IMR-90 (cell line): Measurements from ENCODE around the gene PLSCR5. TPM values are rescaled to one million over a fixed set of nuclear protein-coding genes. Genes with fewer than 3 reads are reported as not detected.

Source experiments
- ATAC-seq: fragments of 200-7000 bp; cut with Tn5 transposase; 2 replicates; pipeline ENCODE4 v1.9.1; 2020; ENCODE audit warnings: low read depth, mild to moderate bottlenecking, moderate library complexity
- BruUV-seq: library from RNA; stranded (reverse); fragments of 400-500 nt; replicated peaks from 2 replicates; lab custom pipeline; 2021; lab: Mats Ljungman, UMichigan
- CTCF ChIA-PET: fragments of 300-600 bp; formaldehyde crosslinking; extraction: SDS; loops from one replicate; lab custom pipeline; 2021; ENCODE audit warnings: antibody characterized with exemption; lab: Yijun Ruan, JAX
- POLR2A ChIA-PET: fragments of 300-600 bp; sonication (Branson Sonifier 250); formaldehyde crosslinking; loops from one replicate; lab custom pipeline; 2022; ENCODE audit warnings: antibody characterized with exemption; ENCODE audit not compliant: unreplicated experiment; lab: Charles Lee
- DNase-seq: peaks from one replicate; pipeline ENCODE4 v3.0.0; 2013
- H2AFZ ChIP-seq: replicated peaks from 2 replicates; pipeline ENCODE3; 2013; ENCODE audit warnings: low read length, mild to moderate bottlenecking; ENCODE audit not compliant: poor library complexity
- H2AK5ac ChIP-seq: 2 replicates; pipeline ENCODE4 v1.6.1; 2013; ENCODE audit warnings: low read depth, low read length, inconsistent platforms
- H2AK9ac ChIP-seq: replicated peaks from 2 replicates; pipeline ENCODE3; 2013; ENCODE audit warnings: mild to moderate bottlenecking, low read depth, low read length, moderate library complexity; ENCODE audit not compliant: poor library complexity
- H2BK120ac ChIP-seq: 2 replicates; pipeline ENCODE4 v1.6.1; 2013; ENCODE audit warnings: low read depth, low read length, inconsistent platforms
- H2BK15ac ChIP-seq: 3 replicates; pipeline ENCODE4 v1.6.1; 2013; ENCODE audit warnings: low read depth, low read length, inconsistent platforms
- H2BK20ac ChIP-seq: 2 replicates; pipeline ENCODE4 v1.6.1; 2013; ENCODE audit warnings: low read depth, mild to moderate bottlenecking, inconsistent platforms, low read length, moderate library complexity
- H2BK5ac ChIP-seq: 2 replicates; pipeline ENCODE4 v1.6.1; 2013; ENCODE audit warnings: mild to moderate bottlenecking, low read depth, low read length, inconsistent platforms; ENCODE audit not compliant: poor library complexity, severe bottlenecking
- H3K14ac ChIP-seq: replicated peaks from 2 replicates; pipeline ENCODE4 v1.6.1; 2013; ENCODE audit warnings: low read depth, low read length, inconsistent platforms
- H3K18ac ChIP-seq: 2 replicates; pipeline ENCODE4 v1.6.1; 2013; ENCODE audit warnings: low read depth, low read length, control low read depth
- H3K23ac ChIP-seq: 2 replicates; pipeline ENCODE4 v1.6.1; 2013; ENCODE audit warnings: low read depth, low read length, inconsistent platforms
- H3K27ac ChIP-seq: 2 replicates; pipeline ENCODE4 v1.5.1; 2013; ENCODE audit warnings: mild to moderate bottlenecking, control low read depth, low read length; ENCODE audit not compliant: insufficient read depth
- H3K27me3 ChIP-seq: 2 replicates; pipeline ENCODE4 v1.6.1; 2013; ENCODE audit warnings: low read length; ENCODE audit not compliant: control insufficient read depth, insufficient read depth
- H3K36me3 ChIP-seq: 2 replicates; pipeline ENCODE4 v1.6.1; 2013; ENCODE audit warnings: low read length, mixed read lengths; ENCODE audit not compliant: control insufficient read depth, insufficient read depth
- H3K4ac ChIP-seq: 2 replicates; pipeline ENCODE4 v1.6.1; 2013; ENCODE audit warnings: low read depth, low read length, inconsistent platforms
- H3K4me1 ChIP-seq: 2 replicates; pipeline ENCODE4 v1.6.1; 2013; ENCODE audit warnings: low read length, mixed read lengths; ENCODE audit not compliant: control insufficient read depth, insufficient read depth
- H3K4me2 ChIP-seq: 2 replicates; pipeline ENCODE4 v1.6.1; 2013; ENCODE audit warnings: low read depth, mild to moderate bottlenecking, control low read depth, low read length, moderate library complexity
- H3K4me3 ChIP-seq: 2 replicates; pipeline ENCODE4 v1.5.1; 2013; ENCODE audit warnings: low read depth, mild to moderate bottlenecking, control low read depth, low read length, moderate library complexity; ENCODE audit not compliant: insufficient read depth
- H3K56ac ChIP-seq: 2 replicates; pipeline ENCODE4 v1.6.1; 2013; ENCODE audit warnings: low read length, inconsistent platforms; ENCODE audit not compliant: insufficient read depth; ENCODE audit errors: extremely low read depth
- H3K79me1 ChIP-seq, 2 experiments: 2 replicates each; pipeline ENCODE4 v1.6.1; 2013; ENCODE audit warnings: low read length in 2 of 2, inconsistent platforms in 1 of 2, low read depth in 1 of 2
- H3K9ac ChIP-seq: 2 replicates; pipeline ENCODE4 v1.6.1; 2013; ENCODE audit warnings: low read depth, low read length, control low read depth
- H3K9me1 ChIP-seq: 2 replicates; pipeline ENCODE4 v1.6.1; 2013; ENCODE audit warnings: low read length, inconsistent platforms; ENCODE audit not compliant: insufficient read depth
- H3K9me3 ChIP-seq: 2 replicates; pipeline ENCODE4 v1.6.1; 2013; ENCODE audit warnings: low read length; ENCODE audit not compliant: control insufficient read depth, insufficient read depth
- H4K20me1 ChIP-seq: 2 replicates; pipeline ENCODE4 v1.6.1; 2013; ENCODE audit warnings: low read length, inconsistent platforms; ENCODE audit not compliant: insufficient read depth
- H4K5ac ChIP-seq: 2 replicates; pipeline ENCODE4 v1.6.1; 2013; ENCODE audit warnings: mild to moderate bottlenecking, low read depth, low read length, control low read depth
- H4K8ac ChIP-seq, 2 experiments: 2 replicates each; pipeline ENCODE4 v1.6.1; 2013; ENCODE audit warnings: low read depth in 2 of 2, low read length in 2 of 2, control low read depth in 1 of 2, inconsistent platforms in 1 of 2
- H4K91ac ChIP-seq: 2 replicates; pipeline ENCODE4 v1.6.1; 2013; ENCODE audit warnings: low read depth, low read length, inconsistent platforms; ENCODE audit not compliant: insufficient read depth
- BHLHE40 ChIP-seq: fragments of 150-350 bp; IDR thresholded peaks from 2 replicates; pipeline ENCODE4 v1.6.1; 2016; ENCODE audit warnings: mild to moderate bottlenecking, low read depth, low read length
- CEBPB ChIP-seq: IDR thresholded peaks from 2 replicates; pipeline ENCODE4 v1.6.1; 2012; ENCODE audit warnings: low read depth, low read length, improper control_type of control experiment
- FOS ChIP-seq: fragments of 150-350 bp; IDR thresholded peaks from 2 replicates; pipeline ENCODE4 v1.6.1; 2016; ENCODE audit warnings: low read depth, low read length
- MAFK ChIP-seq: IDR thresholded peaks from 2 replicates; pipeline ENCODE4 v1.6.1; 2012; ENCODE audit warnings: low read depth, low read length, improper control_type of control experiment
- NFE2L2 ChIP-seq: fragments of 150-350 bp; IDR thresholded peaks from 2 replicates; pipeline ENCODE4 v1.6.1; 2016; ENCODE audit warnings: low read depth, mild to moderate bottlenecking, low read length
- RAD21 ChIP-seq: IDR thresholded peaks from 2 replicates; pipeline ENCODE4 v1.6.1; 2012; ENCODE audit warnings: low read length, improper control_type of control experiment
- RFX5 ChIP-seq: IDR thresholded peaks from 2 replicates; pipeline ENCODE4 v1.8.0; 2012; ENCODE audit warnings: low read depth, mild to moderate bottlenecking, low read length, moderate library complexity
- SMC3 ChIP-seq: fragments of 150-350 bp; IDR thresholded peaks from 2 replicates; pipeline ENCODE4 v1.6.1; 2016; ENCODE audit warnings: low read depth, mild to moderate bottlenecking, antibody characterized with exemption, low read length, moderate library complexity
- dilution Hi-C: fragments of 300-500 bp; cut with HindIII; formaldehyde crosslinking; loops from one replicate; pipeline ENCODE4 v1.14.3; 2018; ENCODE audit warnings: low sequenced_read_pairs; ENCODE audit not compliant: unreplicated experiment
- in situ Hi-C: fragments of 300-500 bp; cut with MboI; formaldehyde crosslinking; loops from 3 replicates; pipeline ENCODE4 v1.14.3; 2019; ENCODE audit warnings: low sequenced_read_pairs, inconsistent platforms, mixed read lengths
- intact Hi-C: fragments of 100-400 bp; cut with micrococcal nuclease; formaldehyde crosslinking; loops from 2 replicates; pipeline ENCODE4 v1.10.0; 2022
- polyA plus RNA-seq, 3 experiments: library from polyadenylated mRNA; depleted of rRNA; stranded (reverse); fragments of >200 nt; gene quantifications; 2 replicates each; pipeline ENCODE4 v1.2.3, GENCODE V29; 2012; ENCODE audit warnings: low replicate concordance in 1 of 3
- total RNA-seq: library from RNA; depleted of rRNA; stranded (reverse); fragments of >200 nt; gene quantifications from 2 replicates; pipeline ENCODE4 v1.2.3, GENCODE V29; 2012

Gene PLSCR5
- total and polyA plus RNA-seq, 2 of the 4 experiments (the other 2 are of a cell fraction), result not detected

- no peak for DNase-seq
- Histone ChIP-seq H2AFZ (no peak overlapping the region), H3K4me1 (peaks cover 4% of the 10 kb centered on the region; the same call in 1 of the 2 replicates), H3K9me3 (no peaks in the 10 kb centered on the region), H4K20me1 (no peaks in the 10 kb centered on the region), H4K91ac (no peak overlapping the region), H3K79me1 (peaks cover 6 to 17% of the 10 kb centered on the region in 2 experiments), H3K27me3 (no peaks in the 10 kb centered on the region), H3K56ac (no peak overlapping the region), H2BK5ac (no peak overlapping the region), H3K27ac (no peak overlapping the region), H4K5ac (no peak overlapping the region), H3K36me3 (no peaks in the 10 kb centered on the region), H3K4me2 (no peak overlapping the region), H3K9me1 (no peaks in the 10 kb centered on the region), H4K8ac (no peak overlapping the region), H3K18ac (no peak overlapping the region), H3K4me3 (no peak overlapping the region), H2BK15ac (no peak overlapping the region), H3K14ac (no peak overlapping the region), H3K23ac (no peak overlapping the region), H2BK20ac (no peak overlapping the region), H2AK5ac (no peak overlapping the region), H2BK120ac (no peak overlapping the region), H3K9ac (no peak overlapping the region), H2AK9ac (no peak overlapping the region), H3K4ac (no peak overlapping the region)
- ATAC-seq, result no peak
- ChIA-PET CTCF (no interaction called here), POLR2A (no interaction called here)
- in situ Hi-C loops, result no loop called here
- no TSS peak for BruUV-seq
- dilution Hi-C loops, result no loop called here
- TF ChIP-seq RFX5 (no peak), FOS (no peak), NFE2L2 (no peak), BHLHE40 (no peak), SMC3 (no peak), MAFK (no peak), CEBPB (no peak), RAD21 (no peak)
- intact Hi-C loops, result no loop called here
Observed at GRCh38 chr3:146547235-146547835, 57.8 kb downstream of the PLSCR5 start.
